GDM1 (cell line): ENCODE results near the gene SPAG9.

Source experiments
- DNase-seq: peaks from one replicate; lab custom pipeline; 2025; lab: John Stamatoyannopoulos, UW

Gene SPAG9

GRCh38 chr17:50917418-50917743, 203.3 kb downstream of the SPAG9 start:
- DNase-seq, result no peak

- no peak for DNase-seq
Measured at GRCh38 chr17:50916708-50917417, 203.8 kb downstream of the SPAG9 start.

DNA sequence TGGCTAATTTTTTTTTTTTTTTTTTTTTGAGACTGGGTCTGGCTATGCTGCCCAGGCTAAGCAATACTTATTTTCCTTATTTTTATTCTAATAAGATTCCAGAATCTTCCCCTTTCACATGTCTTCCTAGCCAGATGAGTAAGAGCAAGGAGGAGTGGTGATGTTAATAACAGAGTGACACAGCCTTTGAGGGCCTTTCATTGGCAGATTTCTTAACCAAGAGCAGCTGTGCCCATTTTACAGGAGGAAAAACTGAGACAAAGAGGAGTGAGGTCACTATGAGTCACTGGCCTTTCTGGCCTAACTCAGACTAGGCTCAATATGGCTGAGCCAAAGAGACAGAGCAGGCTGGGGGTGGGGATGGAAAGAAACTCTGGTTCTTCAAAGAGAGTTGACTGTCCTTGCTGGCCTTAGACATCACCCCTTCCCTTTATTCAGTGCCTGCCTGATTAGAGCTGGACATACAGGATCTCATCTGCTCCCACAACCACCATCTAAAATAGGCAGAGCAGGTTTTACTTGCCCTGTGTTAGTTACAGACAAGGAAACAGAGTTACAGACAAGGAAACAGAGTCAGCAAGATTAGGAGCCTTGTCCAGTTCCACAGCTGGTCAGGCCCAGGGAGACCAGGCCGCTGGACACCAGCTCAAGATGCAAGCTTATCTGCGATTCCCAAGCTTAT, 204.5 kb downstream of the SPAG9 start:
- no peak for DNase-seq

GRCh38 chr17:50914505-50915063, 206.1 kb downstream of the SPAG9 start:
- DNase-seq, result no peak

DNA sequence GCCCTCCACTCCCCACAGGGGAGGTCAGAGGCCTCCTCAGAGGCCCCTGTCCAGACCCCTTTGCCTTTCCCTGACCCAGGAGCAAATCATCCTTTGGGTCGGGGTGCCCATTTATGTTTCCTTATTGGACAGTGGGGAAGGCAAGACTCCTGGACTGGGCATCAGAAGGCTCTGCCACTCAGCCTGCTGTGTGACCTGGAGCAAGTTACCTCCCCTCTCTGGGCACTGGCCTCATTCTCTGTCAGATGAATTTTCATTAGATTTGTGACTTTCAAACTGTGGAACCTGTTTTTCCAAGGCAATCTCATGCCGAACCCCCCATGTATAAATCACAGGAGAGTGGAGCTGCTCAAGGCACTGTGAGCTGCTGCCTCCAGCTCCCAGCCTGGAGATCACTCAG, 207.5 kb downstream of the SPAG9 start:
- no peak for DNase-seq
